OCI-LY1 (cell line): ENCODE data around the gene C1orf159.

Experiments
- EZH2 ChIP-seq: fragments of 200-600 bp; sonication (generic), shearing (Covaris generic); IDR thresholded peaks from 2 replicates; pipeline ENCODE4 v1.8.0; 2017; ENCODE audit warnings: borderline replicate concordance, mixed run types, mild to moderate bottlenecking, antibody characterized with exemption, low read length, moderate library complexity, mixed read lengths
- TF ChIP-seq, protein P1 (sequence below): fragments of 200-600 bp; sonication (generic), shearing (Covaris generic); IDR thresholded peaks from 2 replicates; pipeline ENCODE4 v1.5.1; 2017; ENCODE audit warnings: mild to moderate bottlenecking, antibody characterized with exemption, low read length, moderate library complexity, mixed read lengths

DNA sequence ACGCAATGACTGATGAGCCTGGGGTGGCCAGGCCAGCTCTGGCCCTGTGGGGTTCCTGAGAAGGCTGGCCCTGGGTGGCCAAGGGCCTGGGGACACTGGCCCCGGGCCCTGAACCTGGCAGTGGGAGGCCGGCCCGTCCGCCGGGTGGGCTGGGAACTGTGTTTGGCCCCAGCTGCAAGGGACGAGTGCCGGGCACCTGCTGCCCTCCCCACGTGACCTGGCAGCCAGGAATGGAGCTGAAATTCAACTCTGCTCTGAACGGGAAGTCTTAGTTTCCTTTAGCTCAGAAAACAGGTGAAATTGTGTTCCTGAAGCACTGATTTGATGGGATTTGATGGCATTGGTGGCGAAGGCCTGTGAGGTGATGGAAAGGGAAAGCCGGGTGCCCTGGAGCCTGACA lies 49.6 kb upstream of the C1orf159 start:
- TF ChIP-seq, protein P1, sequence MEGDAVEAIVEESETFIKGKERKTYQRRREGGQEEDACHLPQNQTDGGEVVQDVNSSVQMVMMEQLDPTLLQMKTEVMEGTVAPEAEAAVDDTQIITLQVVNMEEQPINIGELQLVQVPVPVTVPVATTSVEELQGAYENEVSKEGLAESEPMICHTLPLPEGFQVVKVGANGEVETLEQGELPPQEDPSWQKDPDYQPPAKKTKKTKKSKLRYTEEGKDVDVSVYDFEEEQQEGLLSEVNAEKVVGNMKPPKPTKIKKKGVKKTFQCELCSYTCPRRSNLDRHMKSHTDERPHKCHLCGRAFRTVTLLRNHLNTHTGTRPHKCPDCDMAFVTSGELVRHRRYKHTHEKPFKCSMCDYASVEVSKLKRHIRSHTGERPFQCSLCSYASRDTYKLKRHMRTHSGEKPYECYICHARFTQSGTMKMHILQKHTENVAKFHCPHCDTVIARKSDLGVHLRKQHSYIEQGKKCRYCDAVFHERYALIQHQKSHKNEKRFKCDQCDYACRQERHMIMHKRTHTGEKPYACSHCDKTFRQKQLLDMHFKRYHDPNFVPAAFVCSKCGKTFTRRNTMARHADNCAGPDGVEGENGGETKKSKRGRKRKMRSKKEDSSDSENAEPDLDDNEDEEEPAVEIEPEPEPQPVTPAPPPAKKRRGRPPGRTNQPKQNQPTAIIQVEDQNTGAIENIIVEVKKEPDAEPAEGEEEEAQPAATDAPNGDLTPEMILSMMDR: no peak
- no peak for TF ChIP-seq EZH2
